ENCODE data around the gene RIPPLY2.

GRCh38 chr6:83853178-83854000, at the start of gene RIPPLY2:
- TF ChIP-seq ZNF384 (IDR thresholded peaks at IDR 0.05) (no peak), FOXM1 (IDR thresholded peaks at IDR 0.05; ENCODE audit: borderline replicate concordance) (no peak), BHLHE40 (IDR thresholded peaks at IDR 0.05; ENCODE audit: borderline replicate concordance) (no peak), SUZ12 (IDR thresholded peaks at IDR 0.05) (no peak), SP1 (IDR thresholded peaks at IDR 0.05) (no peak)

Data from HEK293T (cell line).